ENCODE results near the gene UNC119. TPM values are rescaled to one million over a fixed set of nuclear protein-coding genes. Genes with fewer than 3 reads are reported as not detected.

Gene UNC119
- total RNA-seq, 1 donor from 2014 or later = 66.2 TPM

DNA sequence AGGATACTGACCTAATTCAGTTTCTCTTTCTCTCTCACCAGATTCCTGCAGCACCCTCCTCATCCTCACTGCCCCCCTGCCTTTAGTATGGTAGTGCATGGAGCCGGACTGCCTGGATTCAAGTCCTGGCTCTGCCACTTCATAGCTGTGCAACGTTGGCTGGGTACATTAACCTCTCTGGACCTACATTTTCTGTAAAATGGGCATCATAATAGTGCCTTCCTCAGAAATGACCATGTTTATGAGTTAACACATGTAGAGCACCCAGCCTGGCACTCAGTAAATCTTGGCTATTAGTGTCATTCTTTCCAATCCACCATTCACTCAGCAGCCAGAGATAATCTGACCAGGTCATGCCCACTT, 7.3 kb downstream of the UNC119 start:
- no peaks in the 10 kb centered on the region for H3K27me3 Mint-ChIP-seq (ENCODE audit: low read depth)
- no peak for DNase-seq (ENCODE audit: low spot score in 2 of 2, unreplicated experiment in 2 of 2)
- H3K9me3 Mint-ChIP-seq = no peaks in the 10 kb centered on the region
- no peak overlapping the region for H3K4me3 Mint-ChIP-seq
- TF ChIP-seq, protein P1, sequence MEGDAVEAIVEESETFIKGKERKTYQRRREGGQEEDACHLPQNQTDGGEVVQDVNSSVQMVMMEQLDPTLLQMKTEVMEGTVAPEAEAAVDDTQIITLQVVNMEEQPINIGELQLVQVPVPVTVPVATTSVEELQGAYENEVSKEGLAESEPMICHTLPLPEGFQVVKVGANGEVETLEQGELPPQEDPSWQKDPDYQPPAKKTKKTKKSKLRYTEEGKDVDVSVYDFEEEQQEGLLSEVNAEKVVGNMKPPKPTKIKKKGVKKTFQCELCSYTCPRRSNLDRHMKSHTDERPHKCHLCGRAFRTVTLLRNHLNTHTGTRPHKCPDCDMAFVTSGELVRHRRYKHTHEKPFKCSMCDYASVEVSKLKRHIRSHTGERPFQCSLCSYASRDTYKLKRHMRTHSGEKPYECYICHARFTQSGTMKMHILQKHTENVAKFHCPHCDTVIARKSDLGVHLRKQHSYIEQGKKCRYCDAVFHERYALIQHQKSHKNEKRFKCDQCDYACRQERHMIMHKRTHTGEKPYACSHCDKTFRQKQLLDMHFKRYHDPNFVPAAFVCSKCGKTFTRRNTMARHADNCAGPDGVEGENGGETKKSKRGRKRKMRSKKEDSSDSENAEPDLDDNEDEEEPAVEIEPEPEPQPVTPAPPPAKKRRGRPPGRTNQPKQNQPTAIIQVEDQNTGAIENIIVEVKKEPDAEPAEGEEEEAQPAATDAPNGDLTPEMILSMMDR (IDR thresholded peaks at IDR 0.05; ENCODE audit: unreplicated experiment) = no peak
- no peak overlapping the region for H3K27ac Mint-ChIP-seq
- H3K4me1 Mint-ChIP-seq = peaks cover 7% of the 10 kb centered on the region
- H3K36me3 Mint-ChIP-seq = peaks cover 2% of the 10 kb centered on the region

GRCh38 chr17:28544402-28545140, 7.9 kb downstream of the UNC119 start:
- no peaks in the 10 kb centered on the region for H3K9me3 Mint-ChIP-seq
- peaks cover 2% of the 10 kb centered on the region for H3K36me3 Mint-ChIP-seq
- H3K27ac Mint-ChIP-seq = no peak overlapping the region
- H3K4me1 Mint-ChIP-seq = peaks cover 5% of the 10 kb centered on the region
- no peak for DNase-seq (ENCODE audit: low spot score in 2 of 2, unreplicated experiment in 2 of 2)
- TF ChIP-seq, protein P1 (IDR thresholded peaks at IDR 0.05; ENCODE audit: unreplicated experiment) = no peak
- no peaks in the 10 kb centered on the region for H3K27me3 Mint-ChIP-seq (ENCODE audit: low read depth)
- H3K4me3 Mint-ChIP-seq = no peak overlapping the region

DNA sequence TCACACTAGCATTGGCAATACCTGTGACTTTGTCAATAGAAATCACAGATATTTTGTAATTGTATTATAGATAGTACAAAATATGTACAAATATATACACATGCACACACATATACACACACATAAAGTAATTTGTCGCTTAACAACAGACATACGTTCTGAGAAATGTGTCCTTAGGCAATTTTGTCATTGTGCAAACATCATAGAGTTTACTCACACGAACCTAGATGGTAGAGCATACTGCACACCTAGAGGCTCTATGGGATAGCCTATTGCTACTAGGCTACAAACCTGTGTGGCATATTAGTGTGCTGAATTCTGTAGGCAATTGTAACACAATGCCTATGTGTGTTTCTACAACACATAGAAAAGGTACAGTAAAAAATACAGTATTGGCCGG, 11.0 kb downstream of the UNC119 start:
- H3K36me3 Mint-ChIP-seq = no peaks in the 10 kb centered on the region
- H3K27ac Mint-ChIP-seq = no peak overlapping the region
- no peaks in the 10 kb centered on the region for H3K9me3 Mint-ChIP-seq
- no peak for DNase-seq (ENCODE audit: low spot score in 2 of 2, unreplicated experiment in 2 of 2)
- H3K4me3 Mint-ChIP-seq = no peak overlapping the region
- peaks cover 2% of the 10 kb centered on the region for H3K27me3 Mint-ChIP-seq (ENCODE audit: low read depth)
- no peaks in the 10 kb centered on the region for H3K4me1 Mint-ChIP-seq
- TF ChIP-seq, protein P1 (IDR thresholded peaks at IDR 0.05; ENCODE audit: unreplicated experiment) = no peak

GRCh38 chr17:28540231-28540630, 12.2 kb downstream of the UNC119 start:
- TF ChIP-seq, protein P1 (IDR thresholded peaks at IDR 0.05; ENCODE audit: unreplicated experiment) = no peak
- H3K27ac Mint-ChIP-seq = no peak overlapping the region
- DNase-seq (ENCODE audit: low spot score in 2 of 2, unreplicated experiment in 2 of 2) = no peak
- no peaks in the 10 kb centered on the region for H3K9me3 Mint-ChIP-seq
- H3K36me3 Mint-ChIP-seq = no peaks in the 10 kb centered on the region
- peaks cover 2% of the 10 kb centered on the region for H3K27me3 Mint-ChIP-seq (ENCODE audit: low read depth)
- no peaks in the 10 kb centered on the region for H3K4me1 Mint-ChIP-seq
- no peak overlapping the region for H3K4me3 Mint-ChIP-seq

- no peaks in the 10 kb centered on the region for H3K36me3 Mint-ChIP-seq
- TF ChIP-seq, protein P1 (IDR thresholded peaks at IDR 0.05; ENCODE audit: unreplicated experiment) = no peak
- no peaks in the 10 kb centered on the region for H3K4me1 Mint-ChIP-seq
- H3K27ac Mint-ChIP-seq = no peak overlapping the region
- H3K4me3 Mint-ChIP-seq = no peak overlapping the region
- peaks cover 2% of the 10 kb centered on the region for H3K27me3 Mint-ChIP-seq (ENCODE audit: low read depth)
- DNase-seq (ENCODE audit: low spot score in 2 of 2, unreplicated experiment in 2 of 2) = no peak
- H3K9me3 Mint-ChIP-seq = no peaks in the 10 kb centered on the region
Measured at GRCh38 chr17:28538296-28538895, 14.0 kb downstream of the UNC119 start.

All from mesothelial cell of epicardium (in vitro differentiated cells).